Mesenchymal stem cell (in vitro differentiated cells and primary cell): ENCODE results near the gene TROAP.

Experiments
- DNase-seq: peaks from one replicate; pipeline ENCODE4 v3.0.0-alpha.2; 2013
- H2AFZ ChIP-seq: one replicate; pipeline ENCODE4 v1.6.1; 2013; ENCODE audit warnings: low read depth, mild to moderate bottlenecking, control low read depth, inconsistent platforms, low read length, moderate library complexity
- H2AK5ac ChIP-seq: 2 replicates; pipeline ENCODE4 v1.6.1; 2013; ENCODE audit warnings: low read length, moderate library complexity, mild to moderate bottlenecking, inconsistent platforms; ENCODE audit not compliant: severe bottlenecking
- H2BK120ac ChIP-seq: one replicate; pipeline ENCODE4 v1.6.1; 2013; ENCODE audit warnings: low read depth, mild to moderate bottlenecking, inconsistent platforms, low read length, moderate library complexity
- H2BK12ac ChIP-seq, 2 experiments: one replicate each; pipeline ENCODE4 v1.6.1; 2013; ENCODE audit warnings: inconsistent platforms in 2 of 2, low read length in 2 of 2, mild to moderate bottlenecking in 2 of 2, moderate library complexity in 2 of 2, control low read depth in 1 of 2
- H2BK15ac ChIP-seq: one replicate; pipeline ENCODE4 v1.6.1; 2013; ENCODE audit warnings: mild to moderate bottlenecking, low read depth, inconsistent platforms; ENCODE audit not compliant: poor library complexity, severe bottlenecking
- H2BK5ac ChIP-seq: 2 replicates; pipeline ENCODE4 v1.6.1; 2013; ENCODE audit warnings: low read depth, mild to moderate bottlenecking, low read length, control low read depth, inconsistent platforms; ENCODE audit not compliant: poor library complexity, severe bottlenecking
- H3K14ac ChIP-seq, 2 experiments: one replicate each; pipeline ENCODE4 v1.6.1; 2013; ENCODE audit warnings: inconsistent platforms in 2 of 2, low read length in 2 of 2, control low read depth in 1 of 2, mild to moderate bottlenecking in 1 of 2, moderate library complexity in 1 of 2
- H3K18ac ChIP-seq, 2 experiments: one replicate each; pipeline ENCODE4 v1.6.1; 2013; ENCODE audit warnings: inconsistent platforms in 2 of 2, low read length in 2 of 2, control low read depth in 1 of 2, low read depth in 1 of 2, mild to moderate bottlenecking in 1 of 2
- H3K23ac ChIP-seq, 2 experiments: one replicate each; pipeline ENCODE4 v1.6.1; 2013; ENCODE audit warnings: inconsistent platforms in 2 of 2, low read length in 2 of 2, mild to moderate bottlenecking in 2 of 2, moderate library complexity in 2 of 2, control low read depth in 1 of 2
- H3K27ac ChIP-seq: 2 replicates; pipeline ENCODE4 v1.5.1; 2013; ENCODE audit warnings: mild to moderate bottlenecking, moderate library complexity, low read length, control low read depth, inconsistent platforms; ENCODE audit not compliant: poor library complexity, severe bottlenecking
- H3K27me3 ChIP-seq, 2 experiments: 2 replicates each; pipeline versions ENCODE4 v1.6.1 to v1.7.0; 2013; ENCODE audit warnings: low read length in 2 of 2, mild to moderate bottlenecking in 2 of 2, moderate library complexity in 2 of 2, control low read depth in 1 of 2, inconsistent platforms in 1 of 2; ENCODE audit not compliant: control insufficient read depth in 1 of 2, insufficient read depth in 1 of 2
- H3K36me3 ChIP-seq, 2 experiments: 2 replicates each; pipeline versions ENCODE4 v1.6.1 to v1.7.0; 2013; ENCODE audit warnings: low read length in 2 of 2, control low read depth in 1 of 2, inconsistent platforms in 1 of 2, low read depth in 1 of 2, mild to moderate bottlenecking in 1 of 2; ENCODE audit not compliant: insufficient read depth in 2 of 2, control insufficient read depth in 1 of 2
- H3K4ac ChIP-seq, 2 experiments: one replicate each; pipeline ENCODE4 v1.6.1; 2013; ENCODE audit warnings: inconsistent platforms in 2 of 2, low read length in 2 of 2, mild to moderate bottlenecking in 2 of 2, moderate library complexity in 2 of 2, control low read depth in 1 of 2, low read depth in 1 of 2
- H3K4me1 ChIP-seq: 2 replicates; pipeline ENCODE4 v1.6.1; 2013; ENCODE audit warnings: low read depth, low read length, control low read depth; ENCODE audit not compliant: control insufficient read depth, insufficient read depth
- H3K4me2 ChIP-seq: 2 replicates; pipeline ENCODE4 v1.6.1; 2013; ENCODE audit warnings: low read length, mild to moderate bottlenecking, inconsistent platforms; ENCODE audit not compliant: poor library complexity, severe bottlenecking
- H3K4me3 ChIP-seq, 2 experiments: 2 replicates each; pipeline versions ENCODE4 v1.5.1 to v1.7.0; 2013; ENCODE audit warnings: low read length in 2 of 2, mild to moderate bottlenecking in 2 of 2, control low read depth in 1 of 2, low read depth in 1 of 2; ENCODE audit not compliant: insufficient read depth in 1 of 2
- H3K79me1 ChIP-seq: replicated peaks from 2 replicates; pipeline ENCODE4 v1.6.1; 2013; ENCODE audit warnings: mild to moderate bottlenecking, control low read depth, low read length, inconsistent platforms; ENCODE audit not compliant: poor library complexity, severe bottlenecking
- H3K9ac ChIP-seq: 2 replicates; pipeline ENCODE4 v1.7.0; 2013; ENCODE audit warnings: mild to moderate bottlenecking, low read length, moderate library complexity
- H3K9me3 ChIP-seq: 2 replicates; pipeline ENCODE4 v1.7.0; 2013; ENCODE audit warnings: mild to moderate bottlenecking, low read length; ENCODE audit not compliant: control insufficient read depth
- H4K8ac ChIP-seq: one replicate; pipeline ENCODE4 v1.6.1; 2013; ENCODE audit warnings: inconsistent platforms, mild to moderate bottlenecking, low read length, moderate library complexity
- H4K91ac ChIP-seq: one replicate; pipeline ENCODE4 v1.6.1; 2013; ENCODE audit warnings: mild to moderate bottlenecking, low read length, inconsistent platforms
- WGBS: methylation state at CpG from one replicate; pipeline ENCODE4 v1.1.7; 2013; ENCODE audit warnings: mixed read lengths; 5-methylcytosine and 5-hydroxymethylcytosine counted together

TROAP gene

DNA sequence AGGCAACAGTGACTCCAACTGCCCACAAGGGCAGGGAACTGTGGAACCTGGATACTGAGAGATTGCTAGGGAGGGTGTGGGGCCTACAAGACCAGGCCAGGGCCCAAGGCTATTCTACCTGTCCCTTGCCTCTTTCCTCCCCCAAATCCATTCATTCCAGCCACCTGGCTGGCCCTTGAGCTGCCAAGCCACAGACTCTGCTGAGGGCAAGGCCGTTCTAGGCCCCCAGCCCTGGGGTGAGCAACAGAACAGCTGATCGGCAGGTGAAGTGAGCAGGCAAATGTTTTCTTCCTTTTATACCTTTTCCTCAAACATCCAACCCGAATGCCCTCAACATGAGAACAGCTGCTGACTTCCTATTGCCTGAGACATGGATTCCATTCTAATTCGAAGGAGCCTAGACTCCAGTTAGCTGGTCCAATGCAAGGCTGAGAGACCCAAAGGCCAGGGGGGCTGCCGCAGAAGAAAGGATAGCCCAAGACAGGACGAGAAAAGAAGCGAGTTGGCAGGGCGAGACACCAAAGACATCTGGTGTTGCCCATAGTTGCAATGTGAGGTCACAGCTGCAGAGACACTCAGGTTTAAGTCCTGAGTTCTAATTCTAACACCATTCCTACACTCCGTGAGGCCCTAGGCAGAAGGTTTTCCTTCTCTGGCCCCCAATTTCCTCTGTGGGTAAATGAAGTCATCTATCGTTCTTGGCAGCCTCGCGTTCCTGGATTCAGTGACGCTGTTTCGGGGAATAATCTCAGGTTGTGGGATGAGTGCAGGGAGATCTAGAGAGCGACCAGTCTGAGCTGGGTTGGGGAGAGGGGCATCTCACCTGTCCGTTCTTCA lies 12.3 kb downstream of the TROAP start:
- no peaks in the 10 kb centered on the region for H3K9me3 ChIP-seq

GRCh38 chr12:49335955-49336644 lies 13.0 kb downstream of the TROAP start:
- no peak overlapping the region for H2AFZ ChIP-seq
- no peak overlapping the region for H3K14ac ChIP-seq
- no peak overlapping the region for H3K18ac ChIP-seq
- H2BK5ac ChIP-seq: no peak overlapping the region
- no peak for DNase-seq
- H4K91ac ChIP-seq: no peak overlapping the region
- H3K4ac ChIP-seq: no peak overlapping the region
- peaks cover 0 to 6% of the 10 kb centered on the region in 2 experiments for H3K36me3 ChIP-seq
- H4K8ac ChIP-seq: no peak overlapping the region
- H2AK5ac ChIP-seq: no peak overlapping the region
- 24% methylated on average over 70 of the region's 72 CpGs for WGBS
- no peaks in the 10 kb centered on the region for H3K9me3 ChIP-seq
- no peak overlapping the region for H3K27ac ChIP-seq
- no peak overlapping the region for H3K4me3 ChIP-seq
- H2BK12ac ChIP-seq: no peak overlapping the region
- no peak overlapping the region for H3K4me2 ChIP-seq
- no peak overlapping the region for H3K9ac ChIP-seq
- H3K23ac ChIP-seq: peak overlapping the region in 1 of 2 experiments; percentile 60
- H2BK15ac ChIP-seq: no peak overlapping the region
- no peaks in the 10 kb centered on the region for H3K79me1 ChIP-seq
- H3K27me3 ChIP-seq: peaks cover 58 to 84% of the 10 kb centered on the region in 2 experiments
- H2BK120ac ChIP-seq: no peak overlapping the region
- H3K4me1 ChIP-seq: peaks cover 17% of the 10 kb centered on the region

More for the DNA sequence above, 12.3 kb downstream of the TROAP start:
- no peak overlapping the region for H2BK5ac ChIP-seq
- 76% methylated on average over 16 of the region's 16 CpGs for WGBS
- H3K23ac ChIP-seq: no peak overlapping the region
- H3K79me1 ChIP-seq: no peaks in the 10 kb centered on the region
- no peak overlapping the region for H2BK120ac ChIP-seq
- no peak overlapping the region for H2AFZ ChIP-seq
- H3K27ac ChIP-seq: no peak overlapping the region
- H2BK12ac ChIP-seq: no peak overlapping the region
- H3K18ac ChIP-seq: no peak overlapping the region
- H3K4ac ChIP-seq: no peak overlapping the region
- H4K91ac ChIP-seq: no peak overlapping the region
- peaks cover 50 to 77% of the 10 kb centered on the region in 2 experiments for H3K27me3 ChIP-seq
- H3K36me3 ChIP-seq: peaks cover 0 to 6% of the 10 kb centered on the region in 2 experiments
- H3K4me1 ChIP-seq: peaks cover 17% of the 10 kb centered on the region
- H3K4me2 ChIP-seq: no peak overlapping the region
- H3K4me3 ChIP-seq: no peak overlapping the region
- H3K14ac ChIP-seq: no peak overlapping the region
- no peak overlapping the region for H4K8ac ChIP-seq
- H3K9ac ChIP-seq: no peak overlapping the region
- H2BK15ac ChIP-seq: no peak overlapping the region
- no peak for DNase-seq
- H2AK5ac ChIP-seq: no peak overlapping the region

- no peak within 1 kb of the TSS for H2BK15ac ChIP-seq
- no peak within 1 kb of the TSS for H2AK5ac ChIP-seq
- H3K27ac ChIP-seq: no peak within 1 kb of the TSS
- peak within 1 kb of the TSS in 1 of 2 experiments; percentile 60 for H3K23ac ChIP-seq
- H3K79me1 ChIP-seq: no peaks in the 10 kb centered on the region
- peak within 1 kb of the TSS; percentile 64 for H3K4me2 ChIP-seq
- H2BK12ac ChIP-seq: no peak within 1 kb of the TSS
- H4K8ac ChIP-seq: no peak within 1 kb of the TSS
- peaks cover 0 to 6% of the 10 kb centered on the region in 2 experiments for H3K36me3 ChIP-seq
- H2BK120ac ChIP-seq: no peak within 1 kb of the TSS
- no peak within 1 kb of the TSS for H2BK5ac ChIP-seq
- no peaks in the 10 kb centered on the region for H3K9me3 ChIP-seq
- no peak within 1 kb of the TSS for H3K18ac ChIP-seq
- H3K14ac ChIP-seq: no peak within 1 kb of the TSS
- DNase-seq: peak; percentile 78
- H4K91ac ChIP-seq: no peak within 1 kb of the TSS
- H2AFZ ChIP-seq: peak within 1 kb of the TSS; percentile 21
- peaks cover 66 to 93% of the 10 kb centered on the region in 2 experiments for H3K27me3 ChIP-seq
- H3K4me1 ChIP-seq: peaks cover 21% of the 10 kb centered on the region
- 6% methylated on average over 54 of the region's 65 CpGs for WGBS
- peak within 1 kb of the TSS; percentile 24 to 67 for H3K4me3 ChIP-seq
- no peak within 1 kb of the TSS for H3K4ac ChIP-seq
- no peak within 1 kb of the TSS for H3K9ac ChIP-seq
Measured at GRCh38 chr12:49336645-49337584, 13.9 kb downstream of the TROAP start, which contains the start of gene C1QL4. TSS of gene C1QL4 (minus strand) at chr12:49337188. CDS start at chr12:49336477, 711 bp downstream.
